Measurements from ENCODE around the gene FPR3.

DNA sequence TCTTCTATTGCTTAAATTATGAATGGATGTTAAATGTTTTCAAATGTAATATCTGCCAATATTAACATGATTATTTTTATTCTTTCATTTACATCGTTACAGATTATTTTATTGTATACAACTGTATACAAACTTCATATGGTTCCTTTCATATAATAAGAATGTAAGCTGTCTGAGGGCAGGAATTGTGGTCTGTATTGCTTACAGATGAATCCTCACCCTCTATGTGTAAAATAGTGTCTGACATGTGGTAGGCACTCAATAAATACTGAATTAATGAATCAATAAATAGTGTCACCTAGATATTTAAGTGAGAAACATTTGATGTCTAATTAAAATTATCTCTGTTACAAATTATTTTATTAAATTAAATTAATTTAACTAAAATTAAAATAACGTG lies 7.8 kb downstream of the FPR3 start:
- TF ChIP-seq, protein P1, sequence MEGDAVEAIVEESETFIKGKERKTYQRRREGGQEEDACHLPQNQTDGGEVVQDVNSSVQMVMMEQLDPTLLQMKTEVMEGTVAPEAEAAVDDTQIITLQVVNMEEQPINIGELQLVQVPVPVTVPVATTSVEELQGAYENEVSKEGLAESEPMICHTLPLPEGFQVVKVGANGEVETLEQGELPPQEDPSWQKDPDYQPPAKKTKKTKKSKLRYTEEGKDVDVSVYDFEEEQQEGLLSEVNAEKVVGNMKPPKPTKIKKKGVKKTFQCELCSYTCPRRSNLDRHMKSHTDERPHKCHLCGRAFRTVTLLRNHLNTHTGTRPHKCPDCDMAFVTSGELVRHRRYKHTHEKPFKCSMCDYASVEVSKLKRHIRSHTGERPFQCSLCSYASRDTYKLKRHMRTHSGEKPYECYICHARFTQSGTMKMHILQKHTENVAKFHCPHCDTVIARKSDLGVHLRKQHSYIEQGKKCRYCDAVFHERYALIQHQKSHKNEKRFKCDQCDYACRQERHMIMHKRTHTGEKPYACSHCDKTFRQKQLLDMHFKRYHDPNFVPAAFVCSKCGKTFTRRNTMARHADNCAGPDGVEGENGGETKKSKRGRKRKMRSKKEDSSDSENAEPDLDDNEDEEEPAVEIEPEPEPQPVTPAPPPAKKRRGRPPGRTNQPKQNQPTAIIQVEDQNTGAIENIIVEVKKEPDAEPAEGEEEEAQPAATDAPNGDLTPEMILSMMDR (IDR thresholded peaks at IDR 0.05), result no peak
- TF ChIP-seq POLR2A (IDR thresholded peaks at IDR 0.05), result no peak

Data from body of pancreas (tissue), 4 donors.